COR-L47 (cell line): ENCODE measurements around the gene PPP1R9B.
A peak's percentile ranks its signal among the peaks of the same experiment; 100 is the strongest.

Experiments used
- DNase-seq: peaks from one replicate; lab custom pipeline; 2025; lab: John Stamatoyannopoulos, UW

The PPP1R9B gene

DNA sequence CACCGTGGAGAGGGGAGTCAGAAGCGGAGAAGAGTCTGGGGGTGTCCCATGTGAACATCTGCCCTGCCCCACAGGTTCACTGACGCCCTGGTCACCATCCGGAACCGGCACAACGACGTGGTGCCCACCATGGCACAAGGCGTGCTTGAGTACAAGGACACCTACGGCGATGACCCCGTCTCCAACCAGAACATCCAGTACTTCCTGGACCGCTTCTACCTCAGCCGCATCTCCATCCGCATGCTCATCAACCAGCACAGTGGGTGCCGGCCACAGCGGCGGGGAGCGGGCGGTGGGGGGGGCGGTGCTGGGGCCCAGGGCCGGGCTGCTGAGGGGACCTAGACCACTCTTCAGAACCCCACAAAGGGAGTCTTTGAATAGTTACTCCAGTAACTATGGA lies 44.7 kb downstream of the PPP1R9B start:
- DNase-seq, result no peak

DNA sequence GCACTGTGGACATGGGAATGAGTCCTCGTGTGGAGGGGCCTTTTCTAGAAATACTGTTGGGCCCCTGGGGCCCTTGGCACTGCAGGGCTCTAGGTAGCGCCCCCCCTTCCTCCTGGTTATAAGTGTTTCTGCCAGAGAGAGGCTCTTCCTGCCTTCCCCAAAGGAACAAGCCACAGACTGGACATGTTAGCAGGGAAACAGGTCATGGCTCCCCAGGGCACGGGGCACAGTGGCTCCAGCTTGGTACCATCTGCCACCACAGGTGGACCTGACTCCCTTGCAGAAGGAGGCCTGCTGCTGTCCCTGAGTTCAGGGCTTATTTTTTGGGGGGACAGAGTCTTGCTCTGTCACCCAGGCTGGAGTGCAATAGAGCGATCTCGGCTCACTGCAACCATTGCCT lies 46.5 kb downstream of the PPP1R9B start:
- DNase-seq, result no peak

DNA sequence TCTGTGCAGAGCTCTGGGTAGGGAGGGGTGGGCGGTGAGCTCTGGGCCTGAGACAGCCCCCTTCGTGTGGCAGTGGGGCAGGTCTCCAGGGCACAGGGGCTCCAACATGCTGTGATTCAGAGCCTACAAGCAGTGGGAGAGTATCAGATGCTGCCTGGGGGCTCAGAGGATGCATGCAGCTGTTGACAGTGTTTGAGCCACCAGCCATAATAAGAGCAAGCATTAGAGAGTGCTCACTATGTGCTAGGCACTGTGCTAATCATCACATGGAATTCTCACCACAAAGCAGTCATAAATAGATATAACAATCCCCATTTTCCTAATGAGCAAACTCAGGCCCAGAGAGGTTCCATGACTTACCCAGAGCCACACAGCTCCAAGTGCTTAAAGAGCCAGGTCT lies 47.2 kb downstream of the PPP1R9B start:
- DNase-seq, result no peak

DNA sequence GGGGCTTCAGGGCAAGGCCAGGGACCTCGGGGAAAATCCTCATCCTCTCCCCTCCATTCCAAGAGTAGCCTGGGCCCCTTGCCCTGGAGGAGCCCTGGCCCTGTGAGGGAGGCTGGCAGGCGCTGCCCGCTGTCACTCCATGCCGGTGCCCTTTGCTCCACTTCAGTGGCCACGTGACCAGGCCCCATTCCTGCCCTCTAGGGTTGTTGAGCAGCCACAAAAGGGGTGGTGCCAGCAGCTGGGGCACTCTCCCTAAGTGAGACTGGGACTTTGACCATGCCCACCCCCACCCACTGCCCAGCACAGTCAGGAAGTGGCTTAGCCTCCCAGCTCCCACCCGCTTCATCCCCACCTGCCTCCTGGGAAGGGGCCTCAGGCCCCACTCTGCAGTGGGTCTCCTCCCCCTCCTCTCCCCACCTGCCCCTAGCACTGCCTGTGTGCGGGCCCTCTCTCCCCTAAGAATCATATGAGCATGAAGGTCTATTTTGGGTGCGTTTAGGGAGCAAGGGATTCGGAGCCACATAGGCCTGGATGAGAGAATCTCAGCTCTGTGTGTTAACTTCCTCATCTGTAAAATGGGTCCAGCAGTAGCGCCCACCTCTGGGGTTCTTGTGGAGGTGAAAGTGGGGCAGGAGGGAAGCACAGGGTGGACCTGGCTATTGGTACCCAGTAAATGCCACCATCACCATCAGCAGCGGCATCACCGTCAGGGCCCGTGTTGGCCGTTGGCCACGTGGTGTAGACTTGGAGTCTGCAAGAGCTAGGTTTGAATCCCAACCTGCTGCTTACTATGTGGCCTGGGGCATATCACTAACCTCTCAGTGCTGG lies 48.1 kb downstream of the PPP1R9B start:
- DNase-seq, result no peak

DNA sequence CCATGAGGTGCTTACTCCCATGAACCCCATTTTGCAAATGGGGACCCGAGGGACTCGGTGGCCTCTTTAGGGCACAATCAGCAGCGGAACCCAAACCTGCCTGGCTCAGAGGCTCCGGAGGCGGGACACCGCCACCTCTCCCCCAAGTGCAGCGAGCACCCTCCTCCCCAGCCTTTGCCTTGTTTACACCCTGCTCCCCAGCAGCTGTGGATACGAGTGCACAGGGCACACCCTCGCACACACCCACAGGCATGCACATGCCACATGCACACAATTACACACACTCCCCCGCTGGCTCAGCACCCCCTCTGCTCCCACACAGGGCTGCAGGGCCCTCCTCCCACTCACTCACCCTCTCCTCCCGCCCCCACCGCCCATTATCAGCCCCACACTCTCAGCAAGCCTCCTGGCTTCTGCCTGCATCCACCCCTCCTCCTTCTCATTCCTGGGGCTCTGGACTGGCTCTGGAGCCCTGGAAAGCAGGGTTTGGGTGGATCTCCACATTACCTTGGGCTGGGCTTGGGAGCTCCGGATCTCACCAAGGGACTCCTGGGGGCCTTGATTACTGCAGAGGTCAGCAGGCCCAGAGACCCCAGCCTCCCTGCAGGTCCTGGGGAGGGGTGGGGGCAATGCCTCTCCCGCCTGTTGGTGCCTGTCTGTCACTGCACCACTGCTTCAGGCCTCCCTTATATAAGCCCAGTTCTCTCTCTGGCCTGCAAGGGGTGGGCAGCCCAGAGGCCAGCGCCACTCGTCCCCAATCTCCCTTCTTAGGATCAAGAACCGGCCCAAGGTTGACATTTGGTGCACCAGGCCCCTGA lies 48.9 kb downstream of the PPP1R9B start:
- DNase-seq, result no peak

DNA sequence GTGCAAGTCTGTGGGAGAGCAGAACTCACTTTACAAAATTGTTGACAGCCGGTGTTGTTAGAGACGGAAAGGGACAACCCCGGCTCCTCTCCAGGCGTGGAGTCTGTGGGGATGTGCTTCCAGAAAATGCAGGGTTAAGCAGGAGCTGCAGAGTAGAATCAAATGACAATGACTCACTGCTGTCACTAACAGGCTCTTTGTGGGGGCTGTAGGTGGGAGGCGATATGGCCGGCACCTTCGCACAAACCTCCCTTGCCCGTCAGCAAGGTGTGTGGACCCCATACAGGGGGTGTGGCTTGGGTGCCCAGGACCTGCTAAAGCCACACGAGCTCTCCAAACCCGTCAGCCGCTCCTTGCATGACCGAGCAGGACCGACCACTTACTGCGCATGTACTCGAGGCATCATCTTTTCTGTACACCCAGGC lies 49.5 kb downstream of the PPP1R9B start:
- DNase-seq, result no peak

DNA sequence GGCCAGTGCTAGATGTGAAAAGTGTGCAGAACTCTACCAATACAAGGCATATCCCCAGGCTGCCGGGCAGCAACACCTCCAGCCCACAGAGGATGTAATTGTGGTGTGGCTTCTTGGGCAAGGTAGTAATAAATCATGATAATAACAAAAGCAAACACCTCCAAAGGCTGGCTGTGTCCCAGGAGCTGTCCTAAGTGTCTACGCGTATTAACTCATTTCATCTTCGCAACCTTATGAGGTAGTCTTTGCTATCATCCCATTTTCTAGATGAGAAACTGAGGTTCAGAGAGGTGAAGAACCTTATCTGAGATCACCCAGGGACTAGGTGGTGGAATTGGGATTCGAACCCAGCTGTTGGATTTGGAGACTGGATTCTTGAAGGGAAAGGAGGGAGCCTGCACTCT lies 50.0 kb downstream of the PPP1R9B start:
- DNase-seq, result no peak

DNA sequence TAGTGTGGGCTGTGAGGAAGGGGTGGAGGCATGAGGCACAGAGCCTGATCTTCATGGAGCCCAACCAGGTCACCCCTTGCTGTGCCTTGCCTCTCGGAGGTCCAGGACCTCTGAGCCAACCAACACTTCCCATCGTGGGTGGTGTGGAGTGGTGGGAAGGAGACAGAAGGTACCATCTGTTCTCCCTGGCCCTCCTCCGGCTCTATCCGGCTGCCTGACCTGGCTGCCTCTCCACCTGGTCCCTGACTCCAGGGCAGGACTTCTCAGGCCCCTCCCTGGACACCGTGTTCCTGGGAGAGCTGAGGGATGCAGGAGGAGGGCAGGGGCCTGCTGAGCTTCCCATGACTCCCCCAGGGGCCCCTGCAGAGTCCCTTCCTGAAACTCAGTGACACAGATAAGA lies 51.5 kb downstream of the PPP1R9B start:
- DNase-seq, result no peak

DNA sequence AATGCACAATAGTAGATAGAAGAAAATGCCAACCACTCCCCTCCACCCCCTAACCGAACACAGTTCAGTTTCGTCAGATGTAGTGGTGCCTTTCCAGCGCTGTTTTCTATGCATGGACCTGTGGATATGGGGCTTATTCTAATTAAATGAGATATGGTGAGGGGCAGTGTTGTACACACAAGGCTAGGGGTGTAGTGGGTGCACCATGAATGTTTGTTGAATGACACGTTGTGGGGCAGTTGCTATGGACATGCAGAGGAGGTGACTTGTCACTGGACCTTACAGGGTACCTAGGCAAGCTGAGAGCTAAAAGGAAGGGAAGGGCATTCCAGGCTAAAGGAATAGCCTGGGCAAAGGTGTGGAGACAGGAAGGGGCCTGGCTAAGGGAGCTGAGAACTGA lies 51.9 kb downstream of the PPP1R9B start:
- DNase-seq, result no peak

DNA sequence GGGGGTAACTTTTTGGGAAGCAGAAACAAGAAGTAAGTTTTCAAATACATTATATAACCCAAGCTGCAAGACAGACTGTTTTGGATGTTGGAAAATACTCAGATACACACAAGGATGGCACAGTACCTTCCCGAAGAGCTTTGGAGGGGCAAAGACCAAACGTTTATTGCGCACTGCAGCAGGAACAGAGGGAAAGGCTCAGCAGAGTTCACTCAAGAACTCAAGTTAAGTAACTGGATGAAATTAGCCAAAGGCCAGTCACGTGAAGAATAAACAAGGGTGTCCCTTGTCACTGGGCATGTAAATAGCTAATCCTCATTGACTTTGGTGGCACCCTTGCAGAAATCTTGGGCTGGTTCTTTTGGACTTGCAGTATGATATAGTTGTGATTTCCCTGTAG lies 52.6 kb downstream of the PPP1R9B start:
- no peak for DNase-seq

DNA sequence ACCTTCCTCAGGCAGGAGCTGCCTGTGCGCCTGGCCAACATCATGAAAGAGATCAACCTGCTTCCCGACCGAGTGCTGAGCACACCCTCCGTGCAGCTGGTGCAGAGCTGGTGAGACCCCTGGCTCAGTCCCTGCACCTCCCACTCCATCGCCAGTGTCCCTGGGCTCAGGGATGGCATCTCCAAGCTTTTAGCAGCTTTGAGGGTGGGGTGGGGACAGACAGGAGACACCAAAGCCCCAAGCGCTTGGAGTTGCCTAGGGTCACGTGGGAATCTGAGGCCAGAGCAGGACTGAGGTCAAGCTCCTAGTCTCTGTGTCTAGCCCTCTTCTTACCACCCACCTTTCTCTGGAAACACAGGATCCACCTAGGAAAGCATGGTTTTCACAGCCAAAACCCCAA lies 53.0 kb downstream of the PPP1R9B start:
- no peak for DNase-seq

DNA sequence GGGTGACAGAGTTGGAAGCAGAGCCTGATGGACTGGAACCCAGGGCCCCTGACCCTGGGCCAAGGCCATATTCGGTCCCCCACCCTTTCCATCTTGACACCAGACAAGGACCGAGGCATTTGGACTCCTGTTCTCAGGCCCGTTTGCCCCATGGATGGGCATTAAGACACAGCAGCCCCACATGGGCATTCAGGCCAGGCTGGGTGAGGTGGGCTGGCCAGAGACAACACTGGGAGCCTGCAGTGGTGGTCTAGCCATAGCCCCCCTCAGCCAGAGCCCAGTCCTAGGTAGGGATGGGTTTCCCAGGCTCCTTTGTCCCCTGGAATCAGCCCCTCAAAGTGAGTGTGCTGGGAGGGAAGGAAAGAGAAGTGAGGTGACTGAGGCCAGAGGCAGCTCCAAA lies 53.7 kb downstream of the PPP1R9B start:
- DNase-seq, result no peak

DNA sequence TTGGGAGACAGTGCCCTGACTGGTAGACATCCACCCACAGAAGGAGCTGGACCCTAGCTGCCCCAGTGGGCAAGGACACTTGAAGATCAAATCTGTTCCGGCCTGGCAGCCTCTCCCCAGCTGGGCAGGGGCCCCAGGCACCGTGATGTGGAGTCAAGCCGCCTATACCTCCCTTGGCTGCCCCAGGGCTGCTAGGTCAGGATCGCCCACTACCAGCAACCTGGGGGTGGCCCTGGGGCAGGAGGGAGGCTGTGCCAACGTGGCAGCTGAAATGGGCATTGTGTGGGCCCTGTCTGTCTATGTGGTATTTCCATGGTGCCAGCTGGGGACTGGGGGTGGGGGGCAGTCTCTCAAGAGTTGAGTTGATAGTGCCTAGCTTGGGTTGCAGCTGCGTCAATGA lies 54.4 kb downstream of the PPP1R9B start:
- no peak for DNase-seq

DNA sequence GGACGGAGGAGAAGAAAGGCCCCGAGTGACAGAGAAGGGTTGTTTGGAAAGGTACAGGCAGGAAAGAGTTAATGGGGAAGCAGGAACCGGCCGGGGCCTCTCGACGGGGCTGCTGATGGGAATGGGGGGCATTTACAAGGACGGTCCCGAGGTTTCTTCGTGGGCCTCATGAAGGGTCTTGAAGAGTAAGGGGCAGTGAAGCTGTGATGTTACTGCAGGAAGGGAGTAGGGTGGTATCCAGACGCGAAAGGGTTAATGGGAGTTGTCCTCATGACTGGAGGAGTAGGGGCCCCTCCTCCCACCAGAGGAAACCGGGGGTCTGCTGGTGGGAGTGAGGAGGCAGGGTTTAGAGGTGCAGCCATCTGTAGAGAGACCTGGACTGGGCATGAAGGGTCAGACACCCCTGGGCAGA lies 54.8 kb downstream of the PPP1R9B start:
- DNase-seq, result no peak

DNA sequence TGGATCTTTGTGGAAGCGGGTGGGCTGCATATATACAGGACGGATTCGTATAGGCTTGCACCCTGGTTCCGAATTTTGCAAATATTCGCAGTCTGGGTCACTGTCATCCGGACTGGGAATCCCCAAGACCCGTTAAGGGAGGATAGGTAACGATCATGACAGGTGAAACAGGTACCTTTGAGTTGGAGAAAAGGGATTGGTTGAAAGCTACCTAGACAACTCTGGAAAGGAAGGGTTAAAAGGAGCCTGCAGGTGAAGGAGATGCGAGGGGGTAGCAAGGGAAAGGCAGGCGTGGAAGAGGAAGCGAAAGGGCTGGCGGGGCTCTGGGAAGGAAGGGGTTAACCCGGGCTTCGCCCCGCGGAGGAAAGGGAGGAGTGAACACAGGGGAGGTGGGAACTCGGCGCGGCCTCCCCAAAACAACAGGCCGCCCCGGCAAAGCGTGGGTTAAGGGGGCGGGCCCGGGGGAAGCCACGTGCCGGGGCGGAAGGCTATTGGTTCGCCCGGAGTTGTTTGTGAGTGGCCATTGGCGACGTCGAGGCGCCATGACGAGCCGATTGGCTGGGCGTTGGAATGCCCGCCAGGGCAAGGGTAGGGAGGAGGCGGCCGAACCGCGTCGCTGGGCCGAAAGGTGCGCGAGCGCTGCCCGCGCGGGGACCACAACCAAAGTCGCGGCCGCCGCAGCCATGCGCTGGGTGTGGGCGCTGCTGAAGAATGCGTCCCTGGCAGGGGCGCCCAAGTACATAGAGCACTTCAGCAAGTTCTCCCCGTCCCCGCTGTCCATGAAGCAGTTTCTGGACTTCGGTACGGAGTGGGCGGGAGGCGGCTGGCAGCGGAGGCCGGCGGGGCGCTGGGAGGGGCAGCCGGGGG lies 55.5 kb downstream of the PPP1R9B start, which contains the start of gene PDK2:
TSS of gene PDK2 (plus strand) at position 599 of the 867 bp plus-strand sequence. CDS start at position 684, 85 bp downstream.
- DNase-seq, result peak; percentile 90

DNA sequence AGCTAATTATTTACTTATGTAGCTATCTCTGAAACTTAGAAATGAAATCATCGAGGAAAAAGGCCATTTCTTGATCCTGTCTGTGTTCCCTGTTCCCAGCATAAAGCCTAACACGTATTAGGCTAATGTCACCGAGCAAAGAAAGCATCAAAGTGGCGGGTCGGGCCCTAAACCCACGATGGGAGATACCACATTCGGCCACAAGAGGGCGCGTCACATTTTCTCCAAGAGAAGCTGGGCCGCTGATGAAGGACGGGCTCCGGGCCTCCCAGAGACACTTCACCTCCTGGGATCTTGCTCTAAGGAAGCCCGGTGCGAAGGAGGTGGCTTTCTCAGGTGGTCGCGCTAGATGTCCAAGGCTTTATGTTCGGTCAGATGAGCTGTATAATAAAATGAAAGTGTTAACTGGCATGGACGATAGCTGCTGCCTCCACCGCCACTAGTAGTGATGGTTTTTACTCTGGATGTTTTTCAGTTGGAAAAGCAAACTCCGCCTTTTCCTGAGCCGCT lies 56.2 kb downstream of the PPP1R9B start:
- peak; percentile 75 for DNase-seq

DNA sequence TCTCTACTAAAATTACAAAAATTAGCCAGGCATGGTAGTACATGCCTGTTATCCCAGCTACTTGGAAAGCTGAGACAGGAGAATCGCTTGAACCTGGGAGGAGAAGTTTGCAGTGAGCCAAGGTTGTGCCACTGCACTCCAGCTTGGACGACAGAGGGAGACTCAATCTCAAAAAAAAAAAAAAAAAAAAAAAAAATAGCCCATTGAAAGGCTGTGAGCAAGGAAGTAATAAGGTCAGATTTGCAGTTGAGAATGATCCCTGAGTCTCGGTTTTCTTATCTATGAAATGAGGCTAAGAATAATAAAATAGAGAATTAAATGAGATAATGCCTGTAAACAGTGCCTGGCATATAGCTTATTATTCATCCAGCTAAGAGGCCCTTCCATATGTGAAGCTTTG lies 56.7 kb downstream of the PPP1R9B start:
- no peak for DNase-seq

DNA sequence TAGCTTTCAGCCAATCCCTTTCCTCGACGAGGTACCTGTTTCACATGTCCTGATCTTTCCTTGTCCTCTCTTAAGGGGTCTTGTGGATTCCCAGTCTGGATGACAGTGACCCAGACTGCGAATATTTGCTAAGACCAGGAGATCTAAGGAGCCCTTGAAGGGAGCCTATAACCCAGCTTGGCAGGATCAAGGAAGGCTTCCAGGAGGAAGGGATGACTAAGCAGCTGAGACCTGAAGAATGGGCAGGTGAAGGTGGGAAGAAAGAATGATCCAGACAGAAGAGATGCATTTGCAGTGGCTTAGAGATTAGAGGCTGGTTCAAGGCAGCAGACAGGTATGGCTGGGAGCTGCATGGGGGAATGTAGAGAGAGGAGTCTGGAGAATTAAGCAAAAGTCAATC lies 57.2 kb downstream of the PPP1R9B start:
- no peak for DNase-seq

DNA sequence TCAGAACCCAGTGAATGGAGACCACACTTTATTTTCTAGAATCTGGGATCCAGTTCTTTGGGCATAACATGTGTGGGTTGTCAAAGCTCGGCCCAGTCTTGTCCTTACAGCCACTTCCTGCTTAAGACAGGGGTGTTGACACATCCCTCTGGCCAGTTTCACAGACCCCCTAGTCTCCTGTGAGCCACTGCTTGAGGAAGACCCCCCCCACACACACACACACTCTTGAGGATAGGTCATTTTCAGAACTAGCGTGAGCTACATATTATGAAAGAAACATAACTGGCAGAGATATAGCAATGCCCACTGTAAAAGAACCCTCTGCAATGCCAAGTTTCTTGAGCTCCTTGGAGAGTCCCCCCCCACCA lies 58.6 kb downstream of the PPP1R9B start:
- DNase-seq, result no peak

DNA sequence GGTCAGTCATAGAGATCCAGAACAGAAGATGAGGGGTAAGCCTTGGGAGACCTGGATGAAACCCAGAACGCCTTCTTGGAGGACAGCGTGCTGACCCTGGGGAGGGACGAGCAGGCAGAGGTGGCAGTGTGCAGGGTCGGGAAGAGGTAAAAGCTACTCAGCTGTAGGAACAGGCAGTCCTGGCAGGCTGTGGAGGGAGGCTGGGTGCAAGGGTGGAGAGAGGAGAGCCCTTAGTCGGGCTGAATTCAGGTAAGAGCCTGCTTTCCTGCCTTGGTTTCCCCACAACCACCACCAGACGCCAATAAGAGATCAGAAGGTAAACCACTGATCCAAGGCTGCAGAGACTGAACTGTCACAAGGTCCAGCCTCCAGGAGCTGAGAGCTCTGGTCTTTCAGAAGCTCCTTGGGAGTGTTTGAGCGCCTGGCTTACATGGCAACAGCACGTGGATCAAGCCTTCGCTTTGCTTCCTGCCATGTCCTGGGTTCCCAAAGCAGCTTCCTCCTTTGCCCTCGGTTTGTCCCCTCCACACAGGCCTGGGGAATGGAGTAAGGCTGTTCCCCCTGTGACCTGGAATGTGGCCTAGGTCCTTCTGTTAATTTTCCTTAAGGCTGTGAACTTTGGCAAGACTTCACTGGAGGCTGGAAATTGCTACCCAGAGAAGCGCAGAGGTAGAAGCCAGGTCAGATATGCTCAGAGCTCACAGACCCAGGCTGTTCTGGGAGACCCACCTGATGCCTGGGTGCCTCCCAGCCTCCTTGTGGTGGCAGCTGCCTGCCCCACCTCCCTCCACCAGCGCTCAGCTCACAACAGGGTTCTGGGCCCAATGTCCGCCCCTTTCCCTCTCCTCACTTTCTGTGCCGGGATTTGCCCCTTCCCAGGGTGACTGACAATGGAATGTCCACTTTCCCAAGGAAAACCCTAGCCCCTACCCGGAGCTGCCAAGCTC lies 59.2 kb downstream of the PPP1R9B start:
- no peak for DNase-seq

DNA sequence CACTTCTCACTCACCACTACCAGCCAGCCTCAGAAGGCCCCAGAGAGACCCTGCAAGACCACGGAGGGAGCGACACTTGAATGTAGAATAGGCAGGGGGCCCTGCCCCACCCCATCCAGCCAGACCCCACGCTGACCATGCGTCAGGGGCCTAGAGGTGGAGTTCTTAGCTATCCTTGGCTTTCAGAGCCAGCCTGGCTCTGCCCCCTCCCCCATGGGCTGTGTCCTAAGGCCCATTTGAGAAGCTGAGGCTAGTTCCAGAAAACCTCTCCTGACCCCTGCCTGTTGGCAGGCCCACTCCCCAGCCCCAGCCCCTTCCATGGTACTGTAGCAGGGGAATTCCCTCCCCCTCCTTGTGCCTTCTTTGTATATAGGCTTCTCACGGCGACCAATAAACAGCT lies 60.4 kb downstream of the PPP1R9B start:
- no peak for DNase-seq
